ENCODE data around the gene GFM1.
A peak's percentile ranks its signal among the peaks of the same experiment; 100 is the strongest.

- TF ChIP-seq CTCF (IDR thresholded peaks at IDR 0.05; ENCODE audit: insufficient read depth, low read length) (no peak), POLR2AphosphoS5 (IDR thresholded peaks at IDR 0.05; ENCODE audit: low read depth) (no peak), GABPA (IDR thresholded peaks at IDR 0.05; ENCODE audit: low read depth) (no peak), REST (IDR thresholded peaks at IDR 0.05; ENCODE audit: insufficient replicate concordance, low read depth) (no peak), SPI1 (IDR thresholded peaks at IDR 0.05; ENCODE audit: borderline replicate concordance, low read depth) (peak; percentile 56; the same call in 1 of the 2 replicates)
These were observed 94.8 kb downstream of the GFM1 start for GRCh38 chr3:158739078-158739477.

Data from HL-60 (cell line).